ENCODE data around the gene MICAL2.

GRCh38 chr11:12168114-12168513, 57.7 kb downstream of the MICAL2 start:
- no peak for TF ChIP-seq CTCF (IDR thresholded peaks at IDR 0.05)
- no peak for TF ChIP-seq EZH2 (IDR thresholded peaks at IDR 0.05; ENCODE audit: borderline replicate concordance, insufficient read depth, low read depth, low read length, poor library complexity, severe bottlenecking)

Data from B cell (primary cell).